ENCODE measurements around the gene U2SURP.
"Not testable (repeated sequence)": the region's sequence is repeated elsewhere in the genome, so short reads cannot be mapped to it uniquely, and the experiment has no call there.

U2SURP gene

DNA sequence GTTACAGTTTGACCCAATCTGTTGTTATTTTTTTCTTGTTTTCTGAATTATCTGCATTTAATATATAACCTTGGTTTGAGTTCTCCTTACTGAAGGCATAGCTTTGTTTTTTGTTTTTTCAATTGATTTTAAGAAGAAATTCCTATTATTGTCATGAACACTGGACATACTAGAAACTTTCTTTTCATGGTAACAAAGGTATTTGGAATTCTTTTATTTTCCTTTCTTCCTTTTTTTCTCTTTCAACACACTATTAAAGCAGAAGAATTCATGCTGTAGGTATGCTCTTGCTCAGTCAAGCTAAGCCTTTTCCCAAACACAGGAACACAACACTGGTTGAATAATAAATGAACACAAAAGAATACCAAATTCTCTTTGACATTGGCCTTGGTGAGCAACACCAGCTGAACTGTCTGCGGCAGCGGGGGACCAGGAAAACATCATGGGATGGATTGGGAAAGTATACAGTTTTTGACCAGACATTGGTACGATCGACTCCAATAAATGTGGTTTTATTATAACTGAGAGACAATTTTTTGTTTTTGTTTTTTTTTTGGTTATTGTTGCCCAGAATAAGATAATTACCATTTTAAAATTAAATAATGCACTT lies 23.1 kb downstream of the U2SURP start:
- no peak for DNase-seq

DNA sequence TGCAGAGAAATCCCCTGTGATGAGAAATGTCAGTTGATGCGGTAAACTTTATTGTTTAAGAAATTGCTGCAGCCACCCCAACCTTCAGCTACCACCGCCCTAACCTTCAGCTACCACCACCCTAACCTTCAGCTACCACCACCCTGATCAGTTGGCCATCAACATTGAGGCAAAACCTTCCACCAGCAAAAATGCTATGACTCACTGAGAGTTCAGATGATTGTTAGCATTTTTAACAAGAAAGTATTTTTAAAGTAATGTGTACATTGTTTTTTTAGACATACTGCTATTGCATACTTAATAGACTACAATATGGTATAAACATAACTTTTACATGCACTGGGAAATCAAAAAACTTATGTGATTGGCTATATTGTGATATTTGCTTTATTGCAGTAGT lies 30.0 kb downstream of the U2SURP start:
- no peak for DNase-seq

DNA sequence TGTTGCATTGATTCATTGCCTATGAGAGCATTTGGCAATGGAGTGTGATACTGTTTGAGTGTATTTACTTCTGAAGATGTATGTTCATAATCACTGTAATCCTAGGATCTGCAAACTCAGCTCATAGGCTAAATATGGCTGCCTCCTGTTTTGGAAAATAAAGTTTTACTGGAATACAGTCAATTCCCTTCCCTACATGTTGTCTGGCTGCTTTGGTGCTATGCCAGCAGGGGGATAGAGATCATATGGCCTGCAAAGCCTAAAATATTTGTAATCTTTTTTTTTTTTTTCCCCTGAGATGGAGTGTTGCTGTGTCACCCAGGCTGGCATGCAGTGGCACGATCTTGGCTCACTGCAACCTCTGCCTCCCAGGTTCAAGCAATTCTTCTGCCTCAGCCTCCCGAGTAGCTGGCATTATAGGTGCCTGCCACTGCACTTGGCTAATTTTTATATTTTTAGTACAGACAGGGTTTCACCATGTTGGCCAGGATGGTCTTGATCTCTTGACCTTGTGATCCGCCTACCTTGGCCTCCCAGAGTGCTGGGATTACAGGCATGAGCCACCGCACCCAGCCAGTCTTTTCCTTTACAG lies 30.5 kb downstream of the U2SURP start:
- DNase-seq: not testable (repeated sequence)

DNA sequence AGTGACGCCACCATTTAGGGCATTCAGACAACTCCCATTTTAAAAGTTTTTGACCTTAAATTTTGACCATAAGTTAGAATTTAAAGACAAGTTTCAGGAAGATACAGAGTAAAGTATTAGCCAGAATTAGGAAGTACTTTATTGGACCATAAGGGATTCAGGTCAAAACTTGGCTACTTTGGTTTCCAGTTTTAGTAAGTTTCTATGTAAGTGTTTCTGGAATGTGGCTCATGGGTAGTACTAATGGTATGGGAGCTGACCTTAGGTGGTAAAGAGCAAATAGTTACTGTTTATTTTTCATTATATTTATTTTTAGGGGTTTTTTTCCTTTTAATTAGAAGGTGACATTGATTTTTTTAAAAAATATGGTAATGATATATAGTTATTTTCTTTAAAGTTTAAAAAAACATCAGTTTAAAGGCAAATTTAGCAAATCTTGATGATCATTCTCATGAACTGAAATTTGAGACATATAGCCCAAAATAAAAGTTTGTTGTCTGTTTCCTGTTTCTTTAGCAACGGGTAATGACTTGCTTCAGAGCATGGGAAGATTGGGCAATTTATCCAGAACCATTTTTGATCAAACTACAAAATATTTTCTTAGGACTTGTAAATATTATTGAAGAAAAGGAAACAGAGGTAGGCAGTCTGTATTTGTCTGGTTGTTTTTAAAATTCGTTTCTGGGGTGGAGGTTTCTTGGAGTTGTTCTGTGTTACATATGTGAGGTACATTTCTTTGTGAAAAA lies 34.3 kb downstream of the U2SURP start:
- no peak for DNase-seq

DNA sequence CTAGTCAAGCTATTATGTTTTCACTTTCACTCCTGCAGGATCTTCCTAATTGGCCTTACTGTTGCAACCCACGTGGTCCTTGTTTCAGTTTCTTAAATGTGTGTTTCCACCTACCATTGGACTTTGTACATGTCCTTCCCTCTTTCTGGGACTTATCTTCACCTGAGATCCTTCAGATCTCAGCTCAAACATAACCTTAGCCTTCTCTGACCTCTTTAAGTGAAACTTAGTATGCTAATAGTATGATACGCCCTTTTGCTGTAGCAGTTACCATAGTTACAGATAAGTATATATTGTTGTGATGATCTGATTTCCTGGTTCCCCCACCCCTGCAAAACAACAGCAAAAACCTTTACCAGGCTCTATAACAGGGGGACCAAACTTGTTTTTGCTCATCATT lies 35.2 kb downstream of the U2SURP start:
- DNase-seq: no peak

DNA sequence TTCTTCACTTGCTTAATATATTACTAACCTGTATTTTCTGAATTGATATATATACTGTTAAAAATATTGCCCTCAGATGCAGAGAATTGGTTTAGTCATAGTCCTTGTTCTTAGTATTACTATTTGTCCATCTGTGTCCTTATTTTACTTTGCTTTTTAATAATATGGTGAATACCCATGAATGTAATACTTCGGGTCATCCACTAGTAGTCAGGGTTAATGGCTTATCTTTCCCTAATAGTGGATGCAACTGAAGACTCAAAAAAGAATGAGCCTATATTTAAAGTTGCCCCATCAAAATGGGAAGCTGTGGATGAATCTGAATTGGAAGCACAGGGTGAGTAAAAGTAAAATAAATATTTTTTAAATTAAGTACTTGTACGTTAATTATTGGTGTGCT lies 36.5 kb downstream of the U2SURP start:
- DNase-seq: no peak

DNA sequence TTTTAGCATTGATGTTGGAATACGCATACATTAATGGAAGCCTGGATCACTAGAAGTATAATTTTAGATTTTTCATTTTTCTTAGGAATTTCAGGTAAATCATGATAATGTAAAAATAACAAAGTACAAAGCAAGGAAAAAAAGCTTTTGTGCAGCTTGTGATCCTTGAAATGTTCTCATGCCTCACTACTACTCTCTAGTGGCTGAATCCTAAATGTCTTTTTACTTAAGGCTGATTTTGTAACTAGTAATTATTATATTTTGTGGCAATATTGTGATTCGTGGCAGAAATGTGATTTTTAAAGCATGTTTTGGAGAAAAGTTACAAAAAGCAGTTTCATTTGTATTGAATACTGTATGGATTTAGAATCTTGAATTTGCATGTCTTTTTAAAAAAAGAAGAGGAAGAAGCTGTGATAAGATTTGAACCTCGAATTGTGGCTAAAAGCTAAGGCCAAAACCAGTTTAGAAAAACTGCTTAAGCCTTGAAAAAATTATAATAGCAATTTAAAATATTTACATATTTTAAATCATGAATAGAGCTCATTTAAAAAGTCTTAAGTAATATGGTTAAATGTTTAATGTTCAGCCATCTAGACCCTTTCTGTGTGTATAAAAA lies 39.0 kb downstream of the U2SURP start:
- no peak for DNase-seq

DNA sequence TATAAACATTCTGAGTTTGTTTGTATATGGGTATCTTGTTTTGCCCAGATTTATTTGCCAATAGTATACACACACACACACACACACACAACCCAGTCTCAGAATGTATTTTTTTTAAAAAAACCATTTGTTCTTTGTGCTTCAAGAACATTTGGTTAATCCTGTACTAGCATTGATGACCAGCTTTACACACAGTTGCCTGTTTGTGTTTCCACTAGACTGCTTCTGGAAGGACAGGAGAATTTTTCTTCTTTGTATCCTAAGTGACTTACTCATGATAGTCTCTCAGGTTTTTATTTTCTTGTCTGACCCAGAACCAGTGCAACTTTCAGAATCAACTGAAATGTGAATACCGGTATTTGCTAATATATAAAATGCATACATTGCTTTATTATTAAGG lies 40.5 kb downstream of the U2SURP start:
- DNase-seq: no peak

DNA sequence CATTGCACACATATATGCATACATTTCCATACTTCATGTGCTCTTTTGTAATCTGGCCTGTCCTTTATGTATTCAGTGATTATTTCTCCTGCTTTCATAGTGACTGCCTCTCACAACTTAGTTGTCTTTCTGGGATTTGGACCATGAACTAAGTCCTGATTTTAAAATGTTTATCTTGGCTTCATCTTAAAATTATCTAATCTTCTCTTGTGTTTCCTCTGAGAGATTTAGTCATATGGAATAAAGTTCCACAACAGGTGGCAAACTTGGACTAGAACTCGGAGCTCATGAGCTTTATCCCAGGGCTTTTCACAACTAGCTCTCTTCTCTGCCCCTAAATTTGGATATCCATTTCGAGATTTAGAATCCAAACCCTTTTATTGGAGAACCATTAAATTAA lies 44.3 kb downstream of the U2SURP start:
- no peak for DNase-seq

DNA sequence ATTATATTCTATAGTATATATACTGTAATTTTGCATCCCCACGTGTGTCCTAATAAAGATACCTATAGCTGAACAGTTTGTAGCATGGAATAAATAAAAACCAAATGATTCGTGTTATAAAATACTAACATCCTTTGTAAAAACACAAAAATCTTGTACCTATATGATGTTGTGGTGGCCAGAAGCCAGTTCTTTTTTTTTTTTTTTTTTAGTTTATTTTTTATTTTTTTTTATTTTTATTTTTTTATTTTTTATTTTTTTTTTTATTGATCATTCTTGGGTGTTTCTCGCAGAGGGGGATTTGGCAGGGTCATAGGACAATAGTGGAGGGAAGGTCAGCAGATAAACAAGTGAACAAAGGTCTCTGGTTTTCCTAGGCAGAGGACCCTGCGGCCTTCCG lies 44.7 kb downstream of the U2SURP start:
- DNase-seq: not testable (repeated sequence)

DNA sequence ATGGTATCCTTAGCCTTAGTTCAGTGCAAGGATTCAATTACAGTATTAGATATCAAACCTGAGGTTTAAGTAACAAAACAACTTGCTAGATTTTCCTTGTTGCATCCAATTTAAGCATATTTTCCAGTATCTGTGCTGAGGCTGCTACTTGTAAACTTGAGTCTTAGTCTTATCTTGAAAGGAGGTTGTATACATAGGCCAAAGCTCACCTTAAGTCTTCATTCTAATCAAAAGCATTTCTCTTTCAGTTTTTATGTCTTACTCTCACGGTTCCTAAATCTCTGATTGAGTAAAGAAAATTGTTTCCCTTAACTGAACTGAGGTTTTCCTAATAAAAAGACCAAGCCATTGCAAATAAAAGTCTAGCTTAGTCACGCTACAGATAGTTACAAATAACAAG lies 52.6 kb downstream of the U2SURP start:
- no peak for DNase-seq

DNA sequence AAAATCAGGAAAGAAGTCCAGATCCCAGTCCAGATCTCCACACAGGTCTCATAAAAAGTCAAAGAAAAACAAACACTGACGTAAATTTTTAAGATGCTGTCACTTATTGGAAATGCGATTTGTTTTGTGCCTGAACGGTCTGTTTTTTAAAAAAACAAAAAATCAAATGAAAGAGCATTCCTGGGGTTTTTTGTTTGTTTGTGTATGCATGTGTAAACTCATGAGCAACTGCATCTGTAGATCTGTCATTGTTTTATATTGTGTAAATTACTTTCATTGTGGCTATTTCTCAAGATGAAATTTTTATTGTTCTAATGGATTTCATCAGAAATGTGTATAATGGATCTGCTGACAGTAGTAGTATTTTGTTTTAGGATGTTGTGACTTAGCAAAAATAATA lies 55.0 kb downstream of the U2SURP start:
- no peak for DNase-seq

DNA sequence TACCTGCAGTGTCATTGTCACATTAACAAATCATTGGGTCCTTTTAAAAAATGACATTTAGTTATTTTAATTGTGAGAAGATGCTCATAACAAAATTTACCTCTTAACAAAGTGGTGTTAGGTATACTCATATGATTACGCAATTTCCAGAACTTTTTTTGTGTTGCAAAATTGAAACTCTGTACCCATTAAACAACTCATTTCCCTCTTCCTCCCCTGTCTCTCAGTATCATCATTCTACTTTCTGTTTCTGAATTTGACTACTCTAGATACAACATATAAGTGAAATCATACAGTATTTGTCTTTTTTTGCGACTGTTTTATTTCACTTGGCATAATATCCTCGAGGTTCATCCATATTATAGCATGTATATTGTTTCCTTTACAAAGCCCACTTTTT lies 59.5 kb downstream of the U2SURP start:
- DNase-seq: no peak

DNA sequence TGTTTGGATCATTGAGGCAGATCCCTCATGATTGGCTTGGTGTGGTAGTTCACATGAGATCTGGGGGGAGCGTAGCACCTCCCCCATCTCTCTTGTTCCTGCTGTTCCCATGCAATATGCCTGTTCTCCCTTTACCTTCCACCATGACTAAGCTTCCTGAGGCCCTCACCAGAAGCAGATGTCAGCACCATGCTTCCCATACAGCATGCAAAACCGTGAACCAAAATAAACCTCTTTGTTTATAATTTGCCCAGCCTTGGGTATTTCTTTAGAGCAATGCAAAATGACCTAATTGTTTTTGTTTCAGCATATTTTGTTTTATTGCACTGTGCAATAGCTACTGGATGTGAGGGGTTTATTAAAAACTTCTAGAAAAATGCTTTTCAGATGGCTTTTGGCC lies 61.6 kb downstream of the U2SURP start:
- DNase-seq: no peak

DNA sequence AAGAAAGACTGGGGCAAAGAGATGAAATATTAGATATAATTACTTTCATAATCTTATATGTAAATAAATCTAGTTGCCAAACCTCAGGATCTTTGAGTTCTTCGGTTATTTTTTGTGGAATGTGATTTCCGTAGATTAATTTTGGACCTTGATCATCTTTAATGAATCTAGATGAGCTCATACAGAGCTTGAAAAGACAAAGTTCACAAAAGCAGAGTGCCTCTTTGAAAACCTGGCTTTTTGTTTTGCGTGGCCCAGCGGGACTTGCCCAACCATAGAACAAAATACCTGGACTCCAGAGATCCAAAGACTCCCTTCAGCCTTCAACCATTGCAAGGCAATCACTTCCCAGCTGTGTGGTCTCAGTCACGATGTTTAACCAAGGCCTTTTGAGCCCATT lies 63.4 kb downstream of the U2SURP start:
- no peak for DNase-seq

DNA sequence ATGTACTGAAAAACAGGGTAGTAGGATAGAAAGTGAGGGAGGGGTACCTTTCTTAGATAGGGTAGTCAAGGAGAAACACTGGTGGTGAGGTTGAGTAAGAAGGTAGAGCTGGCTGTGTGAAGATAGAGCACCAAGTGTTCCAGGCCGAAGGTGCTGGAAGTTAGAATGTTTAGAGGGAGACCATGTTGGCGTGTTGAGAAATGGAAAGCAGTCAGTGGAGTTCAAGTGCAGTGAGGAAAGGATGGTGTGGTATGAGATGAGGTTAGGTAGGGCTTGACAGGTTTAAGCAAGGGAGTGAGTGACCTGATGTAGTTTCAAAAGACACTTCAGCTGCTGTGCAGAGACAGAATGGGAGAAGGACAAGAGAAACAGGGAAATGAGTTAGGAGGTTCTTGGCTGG lies 64.0 kb downstream of the U2SURP start:
- DNase-seq: no peak

DNA sequence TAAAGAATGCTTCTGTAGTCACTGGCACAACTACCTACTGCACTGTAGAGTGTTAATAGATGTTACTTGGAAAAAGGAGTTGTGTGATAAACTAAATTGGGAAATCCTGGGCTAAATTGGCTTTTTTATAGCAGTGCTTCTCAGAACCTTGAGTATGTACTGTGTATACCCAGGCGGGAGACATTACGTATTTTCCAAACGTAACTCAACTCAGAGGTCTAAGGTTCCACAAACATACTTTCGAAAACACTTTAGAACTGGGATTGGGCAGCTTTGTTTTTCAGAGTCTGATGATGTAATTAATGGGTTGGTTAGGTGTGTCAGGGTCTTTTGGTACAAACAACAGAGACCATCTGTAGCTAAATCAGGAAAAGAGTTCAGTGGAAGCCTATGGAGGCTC lies 64.7 kb downstream of the U2SURP start:
- no peak for DNase-seq

DNA sequence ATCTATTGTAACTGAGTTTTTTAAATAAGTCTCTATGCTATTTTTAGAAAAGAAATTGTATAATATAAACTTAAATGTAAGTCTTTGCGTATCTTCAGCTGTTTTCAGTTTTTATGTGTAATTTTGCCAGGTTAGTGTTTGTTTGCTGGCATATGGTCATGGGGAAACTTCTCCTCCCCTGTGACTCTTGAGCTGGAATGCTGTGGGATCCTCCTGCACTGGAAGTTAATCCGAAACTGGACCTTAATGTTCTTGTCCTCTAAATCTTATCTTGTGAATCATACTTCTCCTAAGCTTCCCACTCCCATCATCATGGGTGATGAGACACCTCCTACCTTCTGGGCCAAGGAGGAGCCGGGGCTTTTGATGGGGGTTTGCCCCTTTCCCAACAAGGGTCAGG lies 65.8 kb downstream of the U2SURP start:
- no peak for DNase-seq

DNA sequence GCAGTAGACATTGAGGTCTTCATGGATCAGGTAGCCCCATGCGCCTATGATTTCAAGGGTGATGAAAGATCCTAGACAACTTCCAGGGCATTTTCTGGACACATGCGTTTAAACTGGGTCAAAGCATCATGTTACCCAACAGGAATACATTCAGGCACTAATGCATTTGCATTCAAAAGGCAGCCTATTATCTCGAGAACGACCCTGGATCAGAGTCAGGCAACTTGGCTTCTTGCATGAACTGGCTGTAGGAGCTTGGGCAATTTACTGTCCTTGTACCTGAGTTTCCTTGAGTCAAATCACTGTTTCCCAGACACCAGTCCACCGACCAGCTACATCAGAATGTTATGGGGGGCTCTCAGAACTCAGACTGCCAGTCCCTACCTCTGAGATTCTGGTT lies 66.7 kb downstream of the U2SURP start:
- no peak for DNase-seq

DNA sequence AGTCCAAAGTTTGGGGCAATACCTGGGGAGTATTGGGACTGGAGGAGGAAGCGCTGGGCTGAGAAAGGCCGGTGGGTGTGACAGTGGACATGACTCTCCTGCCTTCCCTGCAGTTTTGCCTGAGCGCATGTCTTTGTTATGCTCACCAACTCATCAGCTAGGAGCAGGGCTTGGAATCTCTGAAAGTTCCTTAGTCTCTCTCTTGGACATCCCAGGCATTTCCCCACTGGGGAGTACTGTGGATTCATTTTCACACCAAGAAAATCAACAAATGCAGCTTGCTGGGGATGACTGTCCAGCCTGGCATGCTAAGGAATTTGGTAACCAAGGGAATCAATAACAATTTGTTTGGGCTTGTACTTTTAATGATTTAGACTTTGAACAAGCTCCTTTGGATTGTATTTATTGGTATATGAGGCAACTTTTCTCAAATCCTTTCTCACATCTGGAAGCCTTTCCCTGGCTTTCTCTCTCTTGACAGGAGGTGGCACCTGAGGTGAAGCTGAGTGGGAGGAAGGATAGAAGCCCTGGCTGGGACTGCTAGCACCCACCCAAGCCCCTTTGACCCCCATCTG lies 69.7 kb downstream of the U2SURP start:
- no peak for DNase-seq

DNA sequence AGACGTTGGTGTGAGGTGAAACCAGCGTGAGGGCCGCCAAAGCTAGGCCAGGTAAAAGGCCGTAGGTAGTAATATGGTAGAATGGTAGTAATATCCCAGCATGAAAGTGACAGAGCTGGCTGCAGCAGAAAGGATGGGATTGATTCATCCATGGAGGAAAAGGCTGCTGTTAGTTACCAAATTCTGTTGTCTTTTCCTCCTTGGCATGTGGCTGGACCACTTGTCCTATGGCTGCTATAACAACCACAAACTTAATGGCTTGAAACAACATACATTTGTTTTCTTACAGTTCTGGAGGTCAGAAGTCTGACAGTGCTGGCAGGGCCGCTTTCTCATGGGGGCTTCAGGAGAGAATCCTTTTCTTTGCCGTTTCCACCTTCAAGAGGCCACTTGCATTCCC lies 70.4 kb downstream of the U2SURP start:
- DNase-seq: no peak

DNA sequence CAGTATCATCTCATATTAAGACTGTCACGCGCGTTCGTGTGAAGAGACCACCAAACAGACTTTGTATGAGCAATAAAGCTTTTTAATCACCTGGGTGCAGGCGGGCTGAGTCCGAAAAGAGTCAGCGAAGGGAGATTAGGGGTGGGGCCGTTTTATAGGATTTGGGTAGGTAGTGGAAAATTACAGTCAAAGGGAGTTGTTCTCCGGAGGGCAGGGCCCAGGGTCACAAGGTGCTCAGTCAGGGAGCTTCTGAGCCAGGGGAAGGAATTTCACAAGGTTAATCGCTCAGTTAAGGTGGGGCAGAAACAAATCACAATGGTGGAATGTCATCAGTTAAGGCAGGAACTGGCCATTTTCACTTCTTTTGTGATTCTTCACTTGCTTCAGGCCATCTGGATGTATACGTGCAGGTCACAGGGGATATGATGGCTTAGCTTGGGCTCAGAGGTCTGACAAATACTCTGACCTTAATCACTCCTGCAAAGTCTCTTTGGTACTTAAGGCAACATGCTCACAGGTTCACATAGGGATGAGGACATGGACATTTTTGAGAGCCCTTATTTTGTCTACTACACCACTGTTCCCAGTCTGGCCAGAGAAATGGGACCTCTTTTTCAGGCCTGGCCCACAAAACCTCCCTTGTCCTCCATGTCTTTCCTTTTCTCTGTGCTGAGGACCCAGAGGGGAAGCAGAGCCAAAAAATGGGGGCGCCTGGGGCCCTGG lies 71.1 kb downstream of the U2SURP start:
- not testable (repeated sequence) for DNase-seq

DNA sequence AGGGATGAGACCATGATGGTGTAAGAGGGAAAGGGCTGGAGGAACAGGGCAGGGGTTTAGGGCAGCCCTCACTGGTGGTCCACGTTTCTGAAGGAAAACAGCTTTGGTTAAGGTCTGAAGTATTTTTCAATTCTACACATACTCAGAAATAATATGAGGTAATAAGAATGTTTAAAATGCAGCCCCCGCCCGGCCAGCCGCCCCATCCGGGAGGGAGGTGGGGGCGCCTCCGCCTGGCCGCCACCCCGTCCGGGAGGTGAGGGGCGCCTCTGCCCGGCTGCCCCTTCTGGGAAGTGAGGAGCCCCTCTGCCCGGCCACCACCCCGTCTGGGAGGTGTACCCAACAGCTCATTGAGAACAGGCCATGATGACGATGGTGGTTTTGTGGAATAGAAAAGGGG lies 72.2 kb downstream of the U2SURP start:
- not testable (repeated sequence) for DNase-seq
